ENCODE measurements around the gene MPZL3. TPM values are rescaled to one million over a fixed set of nuclear protein-coding genes. Genes with fewer than 3 reads are reported as not detected.

MPZL3 gene
- polyA plus RNA-seq, 1 donor (not counting 4 experiments of a cell fraction or from before 2014, with no cell fraction given), result 7.9 TPM

DNA sequence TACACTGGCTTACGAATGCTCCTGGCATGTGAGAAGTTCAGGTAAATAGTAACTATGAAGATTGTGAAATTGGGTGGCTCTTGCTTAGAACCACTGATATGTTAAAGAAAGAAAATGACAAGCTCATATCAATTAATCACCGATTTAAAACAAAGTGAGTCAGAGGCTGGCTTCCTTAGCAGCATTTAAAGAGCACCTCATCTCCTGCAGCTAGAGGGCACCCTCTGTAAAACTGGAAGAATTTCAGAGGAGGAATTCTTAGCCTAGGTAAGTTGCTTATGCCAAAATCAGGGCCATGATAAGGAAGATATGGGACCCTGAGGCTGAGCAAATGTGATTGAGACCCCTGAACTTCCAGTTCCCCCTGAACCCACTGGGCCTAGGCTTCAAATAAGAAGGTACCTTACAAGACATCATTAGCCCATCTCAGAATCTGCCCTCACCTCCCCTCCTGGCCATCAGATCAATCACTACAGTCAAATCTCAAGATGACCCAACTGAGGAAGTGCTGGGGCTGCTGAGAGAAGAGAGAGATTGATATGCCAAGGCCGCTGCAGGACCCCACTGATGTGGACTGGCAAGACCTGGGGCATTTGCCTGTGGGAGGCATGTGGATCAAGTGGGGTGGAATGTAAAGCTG lies 43.8 kb upstream of the MPZL3 start:
- H4K20me1 ChIP-seq (ENCODE audit: control insufficient read depth, extremely low read depth, insufficient read depth, low read length), result no peaks in the 10 kb centered on the region
- no peaks in the 10 kb centered on the region for H3K9me1 ChIP-seq (ENCODE audit: control insufficient read depth, extremely low read depth, insufficient read depth, low read length)
- peaks cover 2% of the 10 kb centered on the region for H3K27me3 ChIP-seq (ENCODE audit: control insufficient read depth, extremely low read depth, insufficient read depth, low read length)
- DNase-seq (ENCODE audit: low read depth, low spot score) (peak; percentile 53), FAIRE-seq (peak; percentile 71)
- peaks cover 17% of the 10 kb centered on the region for H3K4me1 ChIP-seq (ENCODE audit: control insufficient read depth, extremely low read depth, insufficient read depth, low read length)
- H3K4me3 ChIP-seq (ENCODE audit: control insufficient read depth in 2 of 3, extremely low read depth in 1 of 3, insufficient read depth in 2 of 3, low read depth in 1 of 3, low read length in 3 of 3), result no peak overlapping the region
- no peak overlapping the region for H3K9ac ChIP-seq (ENCODE audit: control insufficient read depth, extremely low read depth, insufficient read depth, low read length)
- TF ChIP-seq, protein P1, sequence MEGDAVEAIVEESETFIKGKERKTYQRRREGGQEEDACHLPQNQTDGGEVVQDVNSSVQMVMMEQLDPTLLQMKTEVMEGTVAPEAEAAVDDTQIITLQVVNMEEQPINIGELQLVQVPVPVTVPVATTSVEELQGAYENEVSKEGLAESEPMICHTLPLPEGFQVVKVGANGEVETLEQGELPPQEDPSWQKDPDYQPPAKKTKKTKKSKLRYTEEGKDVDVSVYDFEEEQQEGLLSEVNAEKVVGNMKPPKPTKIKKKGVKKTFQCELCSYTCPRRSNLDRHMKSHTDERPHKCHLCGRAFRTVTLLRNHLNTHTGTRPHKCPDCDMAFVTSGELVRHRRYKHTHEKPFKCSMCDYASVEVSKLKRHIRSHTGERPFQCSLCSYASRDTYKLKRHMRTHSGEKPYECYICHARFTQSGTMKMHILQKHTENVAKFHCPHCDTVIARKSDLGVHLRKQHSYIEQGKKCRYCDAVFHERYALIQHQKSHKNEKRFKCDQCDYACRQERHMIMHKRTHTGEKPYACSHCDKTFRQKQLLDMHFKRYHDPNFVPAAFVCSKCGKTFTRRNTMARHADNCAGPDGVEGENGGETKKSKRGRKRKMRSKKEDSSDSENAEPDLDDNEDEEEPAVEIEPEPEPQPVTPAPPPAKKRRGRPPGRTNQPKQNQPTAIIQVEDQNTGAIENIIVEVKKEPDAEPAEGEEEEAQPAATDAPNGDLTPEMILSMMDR (optimal IDR thresholded peaks at IDR 0.05 in 1 of 3, IDR thresholded peaks at IDR 0.05 in 1 of 3, conservative IDR thresholded peaks at IDR 0.05 in 1 of 3; ENCODE audit: extremely low read depth in 1 of 3, insufficient read depth in 2 of 3, low read length in 3 of 3), result peak; percentile 58 to 74 (median 59)
- TF ChIP-seq EZH2 (IDR thresholded peaks at IDR 0.05; ENCODE audit: low read length), result no peak
- no peaks in the 10 kb centered on the region for H3K79me2 ChIP-seq (ENCODE audit: control insufficient read depth, insufficient read depth, low read length)
- no peak overlapping the region for H2AFZ ChIP-seq (ENCODE audit: control insufficient read depth, low read length)
- H3K9me3 ChIP-seq (ENCODE audit: control insufficient read depth, low read depth, low read length), result no peaks in the 10 kb centered on the region
- H3K27ac ChIP-seq (ENCODE audit: control insufficient read depth, insufficient read depth, low read length), result no peak overlapping the region
- dilution Hi-C loops (cut with MboI; ENCODE audit: extremely low pct_ligation_motif_present, low sequenced_read_pairs), result no loop called here
- peak overlapping the region; percentile 30 for H3K4me2 ChIP-seq (ENCODE audit: control insufficient read depth, extremely low read depth, insufficient read depth, low read depth, low read length)
- H3K36me3 ChIP-seq (ENCODE audit: control insufficient read depth in 2 of 2, extremely low read depth in 1 of 2, insufficient read depth in 2 of 2, low read length in 2 of 2), result no peaks in the 10 kb centered on the region

DNA sequence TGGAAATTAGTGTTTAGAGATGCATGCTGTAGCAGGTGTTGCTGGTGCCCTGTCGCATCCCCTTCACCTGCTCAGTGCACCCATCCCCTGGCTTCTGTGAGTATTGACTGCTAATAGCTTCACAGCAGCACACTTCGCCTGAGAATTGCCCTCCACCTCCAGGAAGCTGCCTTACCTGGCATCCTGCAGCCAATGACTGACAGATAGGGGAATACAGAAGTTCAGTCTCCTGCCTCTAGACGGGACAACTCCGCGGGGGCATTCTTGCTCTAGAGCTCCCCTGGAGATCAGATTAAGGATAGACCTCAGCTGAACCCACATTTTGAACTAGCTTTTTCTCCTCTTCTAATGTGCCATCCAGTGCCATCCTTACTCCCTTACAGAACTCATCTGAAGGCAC lies 43.0 kb upstream of the MPZL3 start:
- FAIRE-seq, result no peak
- no peaks in the 10 kb centered on the region for H3K9me3 ChIP-seq (ENCODE audit: control insufficient read depth, low read depth, low read length)
- H3K4me3 ChIP-seq (ENCODE audit: control insufficient read depth in 2 of 3, extremely low read depth in 1 of 3, insufficient read depth in 2 of 3, low read depth in 1 of 3, low read length in 3 of 3), result no peak overlapping the region
- dilution Hi-C loops (cut with MboI; ENCODE audit: extremely low pct_ligation_motif_present, low sequenced_read_pairs), result no loop called here
- TF ChIP-seq, protein P1 (optimal IDR thresholded peaks at IDR 0.05 in 1 of 3, IDR thresholded peaks at IDR 0.05 in 1 of 3, conservative IDR thresholded peaks at IDR 0.05 in 1 of 3; ENCODE audit: extremely low read depth in 1 of 3, insufficient read depth in 2 of 3, low read length in 3 of 3), result no peak
- no peak for TF ChIP-seq EZH2 (IDR thresholded peaks at IDR 0.05; ENCODE audit: low read length)
- no peak for DNase-seq (ENCODE audit: low read depth, low spot score)
- H3K27me3 ChIP-seq (ENCODE audit: control insufficient read depth, extremely low read depth, insufficient read depth, low read length), result no peaks in the 10 kb centered on the region
- H3K4me1 ChIP-seq (ENCODE audit: control insufficient read depth, extremely low read depth, insufficient read depth, low read length), result peaks cover 20% of the 10 kb centered on the region
- H3K27ac ChIP-seq (ENCODE audit: control insufficient read depth, insufficient read depth, low read length), result peak overlapping the region; percentile 42
- H3K9me1 ChIP-seq (ENCODE audit: control insufficient read depth, extremely low read depth, insufficient read depth, low read length), result no peaks in the 10 kb centered on the region
- H3K36me3 ChIP-seq (ENCODE audit: control insufficient read depth in 2 of 2, extremely low read depth in 1 of 2, insufficient read depth in 2 of 2, low read length in 2 of 2), result no peaks in the 10 kb centered on the region
- H3K79me2 ChIP-seq (ENCODE audit: control insufficient read depth, insufficient read depth, low read length), result no peaks in the 10 kb centered on the region
- peak overlapping the region; percentile 30 for H3K4me2 ChIP-seq (ENCODE audit: control insufficient read depth, extremely low read depth, insufficient read depth, low read depth, low read length)
- H4K20me1 ChIP-seq (ENCODE audit: control insufficient read depth, extremely low read depth, insufficient read depth, low read length), result no peaks in the 10 kb centered on the region
- no peak overlapping the region for H2AFZ ChIP-seq (ENCODE audit: control insufficient read depth, low read length)
- H3K9ac ChIP-seq (ENCODE audit: control insufficient read depth, extremely low read depth, insufficient read depth, low read length), result no peak overlapping the region

All from keratinocyte (primary cell).